SK-N-SH (cell line): ENCODE data around the gene CBR1. TPM values are rescaled to one million over a fixed set of nuclear protein-coding genes. Genes with fewer than 3 reads are reported as not detected.

Source experiments
- CTCF ChIA-PET: fragments of 300-600, 350-600 bp; formaldehyde crosslinking; extraction: SDS; loops from one replicate; lab custom pipeline; 2021; lab: Yijun Ruan, JAX
- POLR2A ChIA-PET: fragments of 350-600 bp; sonication (Branson Sonifier 250); formaldehyde crosslinking; extraction: SDS; loops from one replicate; lab custom pipeline; 2020; ENCODE audit warnings: antibody characterized with exemption, inconsistent platforms; lab: Yijun Ruan, JAX
- DNase-seq: peaks from one replicate; pipeline ENCODE4 v3.0.0; 2012
- H2AFZ ChIP-seq: fragments of 200-600 bp; sonication (generic); 2 replicates; pipeline ENCODE4 v1.8.1; 2016; ENCODE audit warnings: antibody characterized with exemption, mild to moderate bottlenecking, low read depth
- H3F3A ChIP-seq: fragments of 200-600 bp; sonication (generic); replicated peaks from 2 replicates; pipeline ENCODE3; 2016; ENCODE audit warnings: antibody characterized with exemption, mild to moderate bottlenecking; ENCODE audit not compliant: insufficient read depth
- H3K27ac ChIP-seq, 2 experiments: fragments of 200-500 bp in 1 of 2; fragments of 200-600 bp in 1 of 2; sonication (Bioruptor generic) in 1 of 2; sonication (generic), shearing (Covaris generic) in 1 of 2; 2 replicates each; pipeline versions ENCODE4 v1.5.1 to v1.6.1; 2014 to 2016; ENCODE audit warnings: low read depth in 2 of 2, inconsistent platforms in 1 of 2, low read length in 1 of 2, mild to moderate bottlenecking in 1 of 2, mixed read lengths in 1 of 2
- H3K27me3 ChIP-seq: fragments of 200-600 bp; sonication (generic), shearing (Covaris generic); 2 replicates; pipeline ENCODE4 v1.6.1; 2016; ENCODE audit warnings: mixed run types; ENCODE audit not compliant: insufficient read depth
- H3K36me3 ChIP-seq, 2 experiments: fragments of 200-500 bp in 1 of 2; fragments of 200-600 bp in 1 of 2; sonication (Bioruptor generic) in 1 of 2; sonication (generic) in 1 of 2; replicated peaks in 1 of 2; 2 replicates each; pipeline versions ENCODE3 to v1.5.1; 2014 to 2016; ENCODE audit warnings: low read length in 1 of 2, mild to moderate bottlenecking in 1 of 2; ENCODE audit not compliant: insufficient read depth in 2 of 2, control insufficient read depth in 1 of 2
- H3K4me1 ChIP-seq, 2 experiments: fragments of 200-500 bp in 1 of 2; fragments of 200-600 bp in 1 of 2; sonication (Bioruptor generic) in 1 of 2; sonication (generic), shearing (Covaris generic) in 1 of 2; 2 replicates each; pipeline versions ENCODE4 v1.5.1 to v1.6.1; 2014 to 2016; ENCODE audit warnings: low read depth in 1 of 2, low read length in 1 of 2, mixed run types in 1 of 2; ENCODE audit not compliant: insufficient read depth in 2 of 2, control insufficient read depth in 1 of 2
- H3K4me2 ChIP-seq: fragments of 200-600 bp; sonication (generic), shearing (Covaris generic); 2 replicates; pipeline ENCODE4 v1.6.1; 2017; ENCODE audit warnings: mixed run types
- H3K4me3 ChIP-seq, 2 experiments: fragments of 200-500 bp in 1 of 2; fragments of 200-600 bp in 1 of 2; sonication (Bioruptor generic) in 1 of 2; sonication (generic), shearing (Covaris generic) in 1 of 2; 2 replicates each; pipeline versions ENCODE4 v1.5.1 to v1.8.1; 2014 to 2016; ENCODE audit warnings: low read depth in 2 of 2, inconsistent platforms in 1 of 2, low read length in 1 of 2, mild to moderate bottlenecking in 1 of 2, mixed read lengths in 1 of 2, moderate library complexity in 1 of 2
- H3K79me2 ChIP-seq: fragments of 200-600 bp; sonication (generic); 2 replicates; pipeline ENCODE4 v1.8.1; 2017; ENCODE audit warnings: mild to moderate bottlenecking; ENCODE audit not compliant: insufficient read depth
- H3K9ac ChIP-seq: fragments of 200-600 bp; sonication (generic); 2 replicates; pipeline ENCODE4 v1.6.1; 2017; ENCODE audit warnings: mixed run types
- H3K9me2 ChIP-seq: fragments of 200-600 bp; sonication (generic); 2 replicates; pipeline ENCODE4 v1.6.1; 2017; ENCODE audit warnings: mixed run types
- H3K9me3 ChIP-seq: fragments of 200-600 bp; sonication (generic); 2 replicates; pipeline ENCODE4 v1.6.1; 2017; ENCODE audit warnings: mixed run types, mild to moderate bottlenecking, moderate library complexity
- H4K20me1 ChIP-seq: fragments of 200-600 bp; sonication (generic); 2 replicates; pipeline ENCODE4 v1.6.1; 2017; ENCODE audit warnings: mild to moderate bottlenecking, mixed run types; ENCODE audit not compliant: insufficient read depth
- CHD2 ChIP-seq: fragments of 150-350 bp; IDR thresholded peaks from 2 replicates; pipeline ENCODE4 v1.6.1; 2018; ENCODE audit warnings: low read length; ENCODE audit not compliant: partially characterized antibody
- CTCF ChIP-seq: fragments of 200-600 bp; sonication (generic); IDR thresholded peaks from 2 replicates; pipeline ENCODE4 v1.6.1; 2017; ENCODE audit warnings: antibody characterized with exemption, mild to moderate bottlenecking, moderate library complexity
- ELF1 ChIP-seq: IDR thresholded peaks from 2 replicates; pipeline ENCODE4 v1.4.0; 2012
- GATA2 ChIP-seq: sonication (generic); formaldehyde crosslinking; IDR thresholded peaks from 2 replicates; pipeline ENCODE4 v1.5.0; 2020; ENCODE audit warnings: mild to moderate bottlenecking, missing genetic modification reagents
- IRF3 ChIP-seq: fragments of 150-350 bp; IDR thresholded peaks from 2 replicates; pipeline ENCODE4 v1.6.1; 2016; ENCODE audit warnings: mild to moderate bottlenecking, low read depth, low read length
- JUND ChIP-seq: IDR thresholded peaks from 2 replicates; pipeline ENCODE4 v1.4.0; 2012
- MEF2A ChIP-seq: IDR thresholded peaks from 2 replicates; pipeline ENCODE4 v1.4.0; 2012; ENCODE audit warnings: low read depth, borderline replicate concordance
- NFIC ChIP-seq: IDR thresholded peaks from 2 replicates; pipeline ENCODE4 v1.4.0; 2012; ENCODE audit warnings: borderline replicate concordance
- NRF1 ChIP-seq: IDR thresholded peaks from 2 replicates; pipeline ENCODE4 v1.6.1; 2012; ENCODE audit warnings: low read depth, mild to moderate bottlenecking, low read length
- PBX3 ChIP-seq: IDR thresholded peaks from 2 replicates; pipeline ENCODE4; 2012
- POLR2AphosphoS5 ChIP-seq: IDR thresholded peaks from 2 replicates; pipeline ENCODE4 v1.6.1; 2012; ENCODE audit warnings: low read depth, low read length
- RAD21 ChIP-seq: IDR thresholded peaks from 2 replicates; pipeline ENCODE4 v1.6.1; 2012; ENCODE audit warnings: mild to moderate bottlenecking, low read length
- RXRA ChIP-seq: IDR thresholded peaks from 2 replicates; pipeline ENCODE4 v1.4.0; 2012; ENCODE audit warnings: low read depth, mild to moderate bottlenecking, borderline replicate concordance
- SIN3A ChIP-seq: IDR thresholded peaks from 2 replicates; pipeline ENCODE4 v1.6.1; 2012; ENCODE audit warnings: low read depth, mild to moderate bottlenecking, low read length, moderate library complexity, borderline replicate concordance
- SMC3 ChIP-seq: IDR thresholded peaks from 2 replicates; pipeline ENCODE4 v1.6.1; 2012; ENCODE audit warnings: low read depth, low read length, improper control_type of control experiment
- TEAD4 ChIP-seq: IDR thresholded peaks from 2 replicates; pipeline ENCODE4 v1.4.0; 2012; ENCODE audit warnings: mild to moderate bottlenecking, borderline replicate concordance; ENCODE audit not compliant: insufficient read depth
- YY1 ChIP-seq: IDR thresholded peaks from 2 replicates; pipeline ENCODE4 v1.4.0; 2012; ENCODE audit warnings: low read depth, mild to moderate bottlenecking
- WGBS: methylation state at CpG from one replicate; pipeline ENCODE4 v1.1.6; 2017; ENCODE audit warnings: low lambda C conversion rate; 5-methylcytosine and 5-hydroxymethylcytosine counted together
- polyA plus RNA-seq, 3 experiments: library from polyadenylated mRNA; depleted of rRNA; stranded (reverse); fragments of >200 nt; gene quantifications; 2 replicates each; pipeline ENCODE4 v1.2.3, GENCODE V29; 2012

Gene CBR1
- polyA plus RNA-seq, 1 of the 3 experiments (the other 2 are of a cell fraction), result 136 TPM

- Histone ChIP-seq H3K9me2 (no peaks in the 10 kb centered on the region), H3K36me3 (no peaks in the 10 kb centered on the region), H3K9ac (no peak overlapping the region), H3K79me2 (no peaks in the 10 kb centered on the region), H3K4me3 (no peak overlapping the region), H3K4me1 (no peaks in the 10 kb centered on the region), H2AFZ (peak overlapping the region; percentile 37; the same call in 1 of the 2 replicates), H3K9me3 (no peaks in the 10 kb centered on the region), H4K20me1 (no peaks in the 10 kb centered on the region), H3F3A (no peaks in the 10 kb centered on the region), H3K27me3 (no peaks in the 10 kb centered on the region), H3K4me2 (no peak overlapping the region), H3K27ac (no peak overlapping the region)
- CTCF ChIA-PET, result interaction anchor here (0.6 to 1.9 kb wide), 6 partner anchors 16 to 39 kb away, joined by 3 to 4 read pairs (median 3); partner anchors contain the start of gene SETD4
- WGBS, result 69% methylated on average over 6 of the region's 6 CpGs
- POLR2A ChIA-PET, result interaction anchor here (1.2 kb wide), 1 partner anchor 18 kb away, joined by 3 read pairs; no protein-coding TSS in a partner anchor
- TF ChIP-seq MEF2A, result no peak
- no peak for TF ChIP-seq TEAD4
- TF ChIP-seq IRF3, result no peak
- no peak for TF ChIP-seq RXRA
- TF ChIP-seq ELF1, result no peak
- no peak for TF ChIP-seq SMC3
- no peak for TF ChIP-seq SIN3A
- TF ChIP-seq YY1, result no peak
- no peak for TF ChIP-seq NRF1
- no peak for TF ChIP-seq GATA2 (CRISPR knock-in tag)
- TF ChIP-seq CTCF, result no peak
- no peak for TF ChIP-seq NFIC
- no peak for TF ChIP-seq PBX3
- TF ChIP-seq JUND, result no peak
- TF ChIP-seq CHD2, result no peak
- no peak for TF ChIP-seq RAD21
- no peak for TF ChIP-seq POLR2AphosphoS5
- no peak for DNase-seq
Measured at GRCh38 chr21:36087362-36088138, 17.7 kb downstream of the CBR1 start.
